H9 (cell line): ENCODE results near the gene EAF1. TPM values are rescaled to one million over a fixed set of nuclear protein-coding genes. Genes with fewer than 3 reads are reported as not detected.

ENCODE experiments used
- DNase-seq: peaks from one replicate; pipeline ENCODE4 v3.0.0-alpha.2; 2017
- H2AFZ ChIP-seq: one replicate; pipeline ENCODE4 v1.6.1; 2013; ENCODE audit warnings: mild to moderate bottlenecking, low read length, control low read depth, moderate library complexity
- H2AK5ac ChIP-seq: 2 replicates; pipeline ENCODE4 v1.6.1; 2013; ENCODE audit warnings: low read length, control low read depth, mixed read lengths; ENCODE audit not compliant: insufficient read length
- H2BK120ac ChIP-seq: one replicate; pipeline ENCODE4 v1.6.1; 2013; ENCODE audit warnings: low read depth, mild to moderate bottlenecking, low read length, control low read depth, inconsistent platforms; ENCODE audit not compliant: poor library complexity, severe bottlenecking
- H2BK12ac ChIP-seq: 2 replicates; pipeline ENCODE4 v1.6.1; 2013; ENCODE audit warnings: low read length, control low read depth, mixed read lengths, low read depth; ENCODE audit not compliant: insufficient read length
- H2BK15ac ChIP-seq: 2 replicates; pipeline ENCODE4 v1.6.1; 2013; ENCODE audit warnings: low read depth, low read length, control low read depth
- H2BK20ac ChIP-seq: one replicate; pipeline ENCODE4 v1.6.1; 2013; ENCODE audit warnings: low read depth, mild to moderate bottlenecking, low read length, control low read depth, inconsistent platforms; ENCODE audit not compliant: poor library complexity, severe bottlenecking
- H2BK5ac ChIP-seq: 2 replicates; pipeline ENCODE4 v1.6.1; 2013; ENCODE audit warnings: low read length, control low read depth, mixed read lengths; ENCODE audit not compliant: insufficient read length
- H3K14ac ChIP-seq: 2 replicates; pipeline ENCODE4 v1.6.1; 2013; ENCODE audit warnings: low read length, control low read depth; ENCODE audit not compliant: insufficient read depth
- H3K18ac ChIP-seq: 2 replicates; pipeline ENCODE4 v1.6.1; 2013; ENCODE audit warnings: low read depth, mild to moderate bottlenecking, mixed read lengths, low read length, control low read depth; ENCODE audit not compliant: insufficient read length
- H3K23ac ChIP-seq: 2 replicates; pipeline ENCODE4 v1.6.1; 2013; ENCODE audit warnings: low read length, control low read depth, mixed read lengths, low read depth; ENCODE audit not compliant: insufficient read length
- H3K23me2 ChIP-seq: 2 replicates; pipeline ENCODE4 v1.6.1; 2013; ENCODE audit warnings: low read depth, mild to moderate bottlenecking, mixed read lengths, low read length, control low read depth; ENCODE audit not compliant: insufficient read length, poor library complexity, severe bottlenecking
- H3K27ac ChIP-seq: 2 replicates; pipeline ENCODE4 v1.5.1; 2013; ENCODE audit warnings: low read length, control low read depth, mixed read lengths, low read depth; ENCODE audit not compliant: insufficient read length
- H3K27me3 ChIP-seq: 2 replicates; pipeline ENCODE4 v1.6.1; 2013; ENCODE audit warnings: low read length, control low read depth, inconsistent platforms; ENCODE audit not compliant: insufficient read depth
- H3K4ac ChIP-seq: 2 replicates; pipeline ENCODE4 v1.6.1; 2013; ENCODE audit warnings: low read depth, mild to moderate bottlenecking, control low read depth, inconsistent platforms, low read length, moderate library complexity
- H3K4me1 ChIP-seq: 2 replicates; pipeline ENCODE4 v1.6.1; 2013; ENCODE audit warnings: low read length, control low read depth, inconsistent platforms; ENCODE audit not compliant: insufficient read depth
- H3K4me2 ChIP-seq: 2 replicates; pipeline ENCODE4 v1.6.1; 2013; ENCODE audit warnings: low read length, control low read depth, mixed read lengths; ENCODE audit not compliant: insufficient read length, insufficient read depth
- H3K56ac ChIP-seq: 2 replicates; pipeline ENCODE4 v1.6.1; 2013; ENCODE audit warnings: low read depth, mild to moderate bottlenecking, mixed read lengths, low read length, control low read depth; ENCODE audit not compliant: insufficient read length
- H3K79me1 ChIP-seq: 2 replicates; pipeline ENCODE4 v1.6.1; 2013; ENCODE audit warnings: low read depth, mild to moderate bottlenecking, moderate library complexity, low read length, control low read depth, inconsistent platforms; ENCODE audit not compliant: insufficient read depth, poor library complexity, severe bottlenecking
- H3K79me2 ChIP-seq: 2 replicates; pipeline ENCODE4 v1.6.1; 2013; ENCODE audit warnings: low read length, control low read depth, inconsistent platforms; ENCODE audit not compliant: insufficient read depth
- H3K9ac ChIP-seq: 2 replicates; pipeline ENCODE4 v1.6.1; 2013; ENCODE audit warnings: low read length, control low read depth, mixed read lengths; ENCODE audit not compliant: insufficient read length; ENCODE audit errors: extremely low read depth
- H3K9me3 ChIP-seq: one replicate; pipeline ENCODE4 v1.6.1; 2013; ENCODE audit warnings: low read depth, low read length, inconsistent platforms; ENCODE audit not compliant: control insufficient read depth
- H3T11ph ChIP-seq: one replicate; pipeline ENCODE4 v1.6.1; 2013; ENCODE audit warnings: mild to moderate bottlenecking, low read length, control low read depth, inconsistent platforms
- H4K20me1 ChIP-seq: one replicate; pipeline ENCODE4 v1.6.1; 2013; ENCODE audit not compliant: control insufficient read depth, insufficient read length, insufficient read depth
- H4K5ac ChIP-seq: 2 replicates; pipeline ENCODE4 v1.6.1; 2013; ENCODE audit warnings: low read depth, mild to moderate bottlenecking, mixed read lengths, low read length, control low read depth; ENCODE audit not compliant: insufficient read length
- H4K8ac ChIP-seq: replicated peaks from 2 replicates; pipeline ENCODE4 v1.6.1; 2013; ENCODE audit warnings: low read length, control low read depth, mixed read lengths, low read depth; ENCODE audit not compliant: insufficient read length
- H4K91ac ChIP-seq: 2 replicates; pipeline ENCODE4 v1.6.1; 2013; ENCODE audit warnings: low read depth, mild to moderate bottlenecking, moderate library complexity, mixed read lengths, low read length, control low read depth; ENCODE audit not compliant: insufficient read length
- H3K27ac Mint-ChIP-seq, 3 experiments: 2 replicates in 2 of 3; 3 replicates in 1 of 3; pipeline ENCODE4 v1.8.0; 2020 to 2021; ENCODE audit warnings: mixed read lengths in 3 of 3, mild to moderate bottlenecking in 1 of 3, moderate library complexity in 1 of 3
- H3K27me3 Mint-ChIP-seq: 2 replicates; pipeline ENCODE4 v1.8.0; 2021; ENCODE audit warnings: low read depth, mild to moderate bottlenecking, moderate library complexity, mixed read lengths
- H3K36me3 Mint-ChIP-seq, 3 experiments: 2 replicates in 2 of 3; 3 replicates in 1 of 3; pipeline ENCODE4 v1.8.0; 2020 to 2021; ENCODE audit warnings: low read depth in 3 of 3, mixed read lengths in 3 of 3; ENCODE audit not compliant: insufficient read depth in 1 of 3
- H3K4me1 Mint-ChIP-seq, 2 experiments: 2 replicates each; pipeline ENCODE4 v1.8.0; 2020; ENCODE audit warnings: mixed read lengths in 2 of 2
- H3K4me3 Mint-ChIP-seq, 2 experiments: 2 replicates in 1 of 2; 3 replicates in 1 of 2; pipeline ENCODE4 v1.8.0; 2020 to 2021; ENCODE audit warnings: mild to moderate bottlenecking in 2 of 2, mixed read lengths in 2 of 2, moderate library complexity in 1 of 2
- H3K9me3 Mint-ChIP-seq, 2 experiments: 2 replicates in 1 of 2; 3 replicates in 1 of 2; pipeline ENCODE4 v1.8.0; 2020; ENCODE audit warnings: mild to moderate bottlenecking in 2 of 2, mixed read lengths in 2 of 2, moderate library complexity in 1 of 2
- CTCF ChIP-seq: fragments of 200-600 bp; sonication (generic); conservative IDR thresholded peaks from 3 replicates; pipeline ENCODE4 v1.8.0; 2021; ENCODE audit warnings: antibody characterized with exemption, mild to moderate bottlenecking
- WGBS: extraction: QIAGEN DNeasy Blood & Tissue Kit; methylation state at CpG from one replicate; pipeline ENCODE4 v1.1.7; 2013; ENCODE audit warnings: missing lambda C conversion rate, low lambda C conversion rate, mixed read lengths; ENCODE audit not compliant: insufficient read length; ENCODE audit errors: extremely low coverage; 5-methylcytosine and 5-hydroxymethylcytosine counted together
- total RNA-seq: library from RNA; stranded (reverse); gene quantifications from 2 replicates; pipeline ENCODE4 v1.2.1, GENCODE V29; 2021

EAF1 gene
- total RNA-seq, 1 experiment from 2014 or later: 34.3 TPM

DNA sequence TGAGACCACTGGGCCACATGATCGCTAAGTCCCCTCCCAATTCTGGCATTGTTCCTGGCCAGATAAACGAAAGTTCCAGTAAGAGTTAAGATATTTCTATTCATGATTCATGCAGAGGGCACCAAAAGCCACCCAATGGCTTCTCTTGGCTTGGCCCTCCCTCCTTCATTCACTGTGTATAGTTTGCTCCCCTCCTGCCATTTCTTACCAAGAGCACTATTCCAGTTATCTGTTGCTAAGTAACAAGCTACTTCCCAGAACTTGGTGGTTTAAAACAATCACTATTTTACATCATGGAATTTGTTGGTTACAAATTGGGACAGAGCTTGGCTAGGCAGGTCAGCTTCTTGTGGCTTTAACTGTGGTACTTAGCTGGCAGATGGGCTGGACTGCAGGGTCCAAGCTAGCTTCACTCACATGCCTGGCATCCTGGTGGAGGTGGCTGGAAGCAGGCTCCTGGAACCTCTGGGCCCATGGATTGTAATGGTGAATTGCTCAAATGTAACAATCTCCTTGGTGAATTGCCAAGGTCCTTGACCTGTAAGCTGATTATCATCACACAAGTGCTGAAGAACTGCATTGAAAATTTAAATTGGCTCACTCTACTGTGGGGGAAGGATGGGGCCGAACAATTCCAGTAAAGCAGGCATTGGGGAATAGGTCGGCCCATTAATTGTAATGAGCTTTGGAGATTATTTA, 16.6 kb downstream of the EAF1 start:
- no peak overlapping the region for H3K4me2 ChIP-seq
- no peak overlapping the region for H3K27ac Mint-ChIP-seq
- H3K27me3 ChIP-seq: no peaks in the 10 kb centered on the region
- no peaks in the 10 kb centered on the region for H3K79me2 ChIP-seq
- H2BK5ac ChIP-seq: no peak overlapping the region
- no peak overlapping the region for H2BK15ac ChIP-seq
- DNase-seq: no peak
- no peak overlapping the region for H3K4ac ChIP-seq
- no peak overlapping the region for H3K14ac ChIP-seq
- H3K36me3 Mint-ChIP-seq: peaks cover 7 to 34% (median 23%) of the 10 kb centered on the region in 3 experiments; a peak in 6 of 7 replicates
- H3K9ac ChIP-seq: no peak overlapping the region
- no peaks in the 10 kb centered on the region for H3K79me1 ChIP-seq
- H2BK120ac ChIP-seq: no peak overlapping the region
- no peak overlapping the region for H2AFZ ChIP-seq
- H3K4me1 Mint-ChIP-seq: peaks cover 1 to 4% of the 10 kb centered on the region in 2 experiments; a peak in 1 of 4 replicates
- no peak overlapping the region for H2BK12ac ChIP-seq
- no peaks in the 10 kb centered on the region for H3K4me1 ChIP-seq
- H4K8ac ChIP-seq: no peak overlapping the region
- TF ChIP-seq CTCF: no peak
- no CpG with 5 or more reads among the region's 4 CpGs for WGBS
- no peak overlapping the region for H3K27ac ChIP-seq
- no peaks in the 10 kb centered on the region for H3K23me2 ChIP-seq
- H3K9me3 ChIP-seq: no peaks in the 10 kb centered on the region
- H3K18ac ChIP-seq: no peak overlapping the region
- H3K9me3 Mint-ChIP-seq: no peaks in the 10 kb centered on the region
- no peak overlapping the region for H3T11ph ChIP-seq
- no peak overlapping the region for H3K23ac ChIP-seq
- no peaks in the 10 kb centered on the region for H3K27me3 Mint-ChIP-seq
- no peak overlapping the region for H3K4me3 Mint-ChIP-seq
- no peak overlapping the region for H2BK20ac ChIP-seq
- H2AK5ac ChIP-seq: no peak overlapping the region
- H4K20me1 ChIP-seq: no peaks in the 10 kb centered on the region
- no peak overlapping the region for H3K56ac ChIP-seq
- H4K91ac ChIP-seq: no peak overlapping the region
- H4K5ac ChIP-seq: no peak overlapping the region
